Measurements from ENCODE around the gene ZNF678. TPM values are rescaled to one million over a fixed set of nuclear protein-coding genes. Genes with fewer than 3 reads are reported as not detected.

Gene ZNF678
- total and polyA plus RNA-seq, 11 donors = 0.99 to 6.0 (median 3.1) TPM

DNA sequence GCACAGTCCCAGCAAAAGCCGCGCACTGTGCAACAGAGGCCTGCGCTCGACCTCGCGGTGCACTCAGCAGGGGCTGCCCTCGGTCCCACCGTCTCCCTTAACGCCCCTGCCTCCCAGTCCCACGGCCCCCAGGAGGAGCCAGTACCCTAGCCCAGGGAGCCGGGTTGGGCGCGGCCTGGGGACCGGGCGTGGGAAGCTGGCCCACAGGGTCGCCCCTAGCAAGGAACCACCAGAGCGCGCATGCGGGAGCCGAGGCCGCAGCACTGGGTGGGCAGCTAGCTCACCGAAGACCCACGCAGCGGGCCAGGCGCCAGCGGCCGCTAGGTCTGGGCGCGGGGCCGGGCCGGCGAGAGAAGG, 21.6 kb upstream of the ZNF678 start:
- Histone ChIP-seq H3K4me3 (peak overlapping the region; percentile 53 to 96 (median 78)), H3K9me3 (peaks cover 0 to 17% (median 5%) of the 10 kb centered on the region in 12 donors), H3K4me1 (peaks cover 0 to 17% (median 11%) of the 10 kb centered on the region in 12 donors), H3K27ac (peak overlapping the region in 10 of 12 donors; percentile 55 to 87 (median 66)), H3K36me3 (no peaks in the 10 kb centered on the region), H3K27me3 (no peaks in the 10 kb centered on the region)
- intact Hi-C loops (cut with DNase I) = loop anchor here in 7 of 10 donors (1.0 to 10.0 kb wide), 10 partner anchors 22 to 406 kb away; partner anchors contain the start of genes WNT9A (in 1 of the 7) and ZNF678 (in 1 of the 7)
- WGBS, 4 donors = 0 to 21% (median 11%) methylated on average over 3 to 32 of the region's 32 CpGs
- DNase-seq (peak in 1 of 5 donors; percentile 68), ATAC-seq (peak in 2 of 4 donors; percentile 12 to 50)
- TF ChIP-seq, protein P1, sequence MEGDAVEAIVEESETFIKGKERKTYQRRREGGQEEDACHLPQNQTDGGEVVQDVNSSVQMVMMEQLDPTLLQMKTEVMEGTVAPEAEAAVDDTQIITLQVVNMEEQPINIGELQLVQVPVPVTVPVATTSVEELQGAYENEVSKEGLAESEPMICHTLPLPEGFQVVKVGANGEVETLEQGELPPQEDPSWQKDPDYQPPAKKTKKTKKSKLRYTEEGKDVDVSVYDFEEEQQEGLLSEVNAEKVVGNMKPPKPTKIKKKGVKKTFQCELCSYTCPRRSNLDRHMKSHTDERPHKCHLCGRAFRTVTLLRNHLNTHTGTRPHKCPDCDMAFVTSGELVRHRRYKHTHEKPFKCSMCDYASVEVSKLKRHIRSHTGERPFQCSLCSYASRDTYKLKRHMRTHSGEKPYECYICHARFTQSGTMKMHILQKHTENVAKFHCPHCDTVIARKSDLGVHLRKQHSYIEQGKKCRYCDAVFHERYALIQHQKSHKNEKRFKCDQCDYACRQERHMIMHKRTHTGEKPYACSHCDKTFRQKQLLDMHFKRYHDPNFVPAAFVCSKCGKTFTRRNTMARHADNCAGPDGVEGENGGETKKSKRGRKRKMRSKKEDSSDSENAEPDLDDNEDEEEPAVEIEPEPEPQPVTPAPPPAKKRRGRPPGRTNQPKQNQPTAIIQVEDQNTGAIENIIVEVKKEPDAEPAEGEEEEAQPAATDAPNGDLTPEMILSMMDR (IDR thresholded peaks at IDR 0.05) = no peak
- no peak for TF ChIP-seq POLR2A (IDR thresholded peaks at IDR 0.05)

DNA sequence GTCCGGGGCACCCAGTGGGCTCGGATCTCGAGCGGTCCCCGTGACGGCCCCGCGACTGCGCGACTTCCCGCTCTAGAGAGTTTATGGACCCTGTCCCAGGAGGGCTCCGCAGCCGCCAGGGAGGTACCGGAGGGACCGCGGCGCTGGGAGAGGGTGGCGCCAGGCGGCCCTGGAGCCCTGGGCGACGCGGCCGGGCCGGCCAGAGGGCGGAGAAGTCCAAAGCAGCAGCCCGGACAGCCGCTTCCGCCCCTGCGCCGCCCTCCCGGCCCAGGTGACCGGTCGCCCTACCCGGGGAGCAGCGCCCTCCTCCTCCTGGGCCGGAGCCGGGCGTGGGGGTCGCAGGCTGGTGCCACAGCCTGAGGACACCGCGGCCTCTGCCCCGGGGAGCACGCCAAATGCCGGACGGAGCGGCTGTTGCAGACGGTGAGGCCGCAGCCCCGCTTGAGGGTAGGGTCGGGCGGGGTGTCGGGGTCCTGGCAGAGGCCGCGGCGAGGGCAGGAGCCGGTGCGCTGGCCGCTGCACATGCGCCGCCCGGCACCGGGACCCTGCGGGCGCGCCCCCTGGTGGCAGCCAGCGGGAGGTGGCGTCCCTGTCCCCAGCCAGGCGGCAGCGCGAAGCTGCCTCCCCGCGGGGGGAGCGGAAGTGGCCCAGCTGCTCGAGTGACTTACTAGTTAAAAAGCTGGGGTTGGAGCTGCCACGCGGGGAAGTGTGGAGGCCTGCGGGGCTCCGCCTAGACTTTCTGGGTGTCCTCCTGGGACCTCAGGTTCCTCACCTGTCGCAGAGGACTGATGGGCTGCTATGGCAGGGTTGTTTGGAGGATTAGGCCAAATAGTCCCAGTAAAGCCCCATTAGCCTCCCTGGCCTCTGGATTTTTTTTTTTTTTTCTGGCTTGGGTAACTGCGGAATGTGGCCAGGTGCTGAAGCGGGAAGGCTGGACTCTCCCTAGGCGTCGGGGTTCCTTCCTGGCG, 20.9 kb upstream of the ZNF678 start:
- peak overlapping the region in 10 of 12 donors; percentile 55 to 87 (median 66) for H3K27ac ChIP-seq
- DNase-seq (peak; percentile 87 to 94 (median 91)), ATAC-seq (peak; percentile 88 to 99 (median 95))
- TF ChIP-seq, protein P1 (IDR thresholded peaks at IDR 0.05) = peak; percentile 88 to 99 (median 99)
- TF ChIP-seq POLR2A (IDR thresholded peaks at IDR 0.05) = peak in 1 of 2 donors; percentile 42
- H3K4me3 ChIP-seq = peak overlapping the region; percentile 53 to 96 (median 78)
- H3K27me3 ChIP-seq = no peaks in the 10 kb centered on the region
- H3K36me3 ChIP-seq = no peaks in the 10 kb centered on the region
- WGBS, 4 donors = 3 to 21% (median 5%) methylated on average over 11 to 84 of the region's 84 CpGs
- H3K9me3 ChIP-seq = peaks cover 0 to 10% (median 1%) of the 10 kb centered on the region in 12 donors
- intact Hi-C loops (cut with DNase I) = loop anchor here in 7 of 10 donors (1.0 to 10.0 kb wide), 10 partner anchors 21 to 405 kb away; partner anchors contain the start of genes WNT9A (in 1 of the 7) and ZNF678 (in 1 of the 7)
- peaks cover 0 to 17% (median 11%) of the 10 kb centered on the region in 12 donors for H3K4me1 ChIP-seq

DNA sequence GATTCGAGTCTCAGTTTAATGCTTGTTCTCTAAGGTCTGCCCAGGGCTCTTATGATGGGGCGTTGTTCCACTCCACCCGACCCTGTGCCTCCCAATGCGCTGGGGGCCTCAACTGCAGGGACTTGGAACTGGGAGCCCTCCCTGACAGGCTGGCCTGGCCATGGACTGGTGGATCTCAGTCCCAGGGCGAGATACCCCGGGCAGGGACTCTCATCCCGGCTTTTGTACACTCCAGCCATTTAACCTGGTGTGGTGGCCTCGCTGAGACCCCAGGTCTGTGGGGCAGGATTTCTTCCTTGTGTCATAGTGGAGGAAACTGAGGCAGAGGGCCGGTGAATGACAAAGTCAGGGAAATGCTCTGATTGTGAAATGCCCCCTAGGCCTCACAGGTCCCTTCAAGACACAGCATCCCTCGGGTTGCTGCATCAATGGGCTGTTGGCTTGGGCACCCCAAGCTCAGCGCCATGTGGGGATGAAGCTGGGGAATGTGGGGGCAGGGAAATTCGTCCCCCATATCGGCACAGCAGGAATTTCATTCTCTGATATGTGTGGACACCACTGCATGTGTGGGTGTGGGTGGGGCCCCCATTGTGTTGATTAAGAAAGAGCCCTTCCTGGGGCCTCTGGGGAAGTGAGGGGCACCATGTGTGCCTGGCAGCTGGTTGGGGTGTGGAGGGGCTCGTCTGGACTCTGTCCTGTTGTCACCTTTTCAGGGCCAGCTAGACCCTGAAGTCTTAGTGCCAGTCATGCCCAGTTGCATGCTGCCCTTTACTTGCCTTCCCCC, 19.9 kb upstream of the ZNF678 start:
- Histone ChIP-seq H3K9me3 (no peaks in the 10 kb centered on the region), H3K27me3 (no peaks in the 10 kb centered on the region), H3K4me3 (no peak overlapping the region), H3K27ac (peak overlapping the region in 1 of 12 donors; percentile 78), H3K4me1 (peaks cover 0 to 17% (median 11%) of the 10 kb centered on the region in 12 donors), H3K36me3 (no peaks in the 10 kb centered on the region)
- no peak for ATAC-seq
- DNase-seq = peak in 1 of 5 donors; percentile 36
- intact Hi-C loops (cut with DNase I) = loop anchor here in 6 of 10 donors (2.0 to 10.0 kb wide), 6 partner anchors 59 to 404 kb away; partner anchors contain the start of gene WNT9A (in 1 of the 6)
- WGBS, 4 donors = 92 to 94% (median 93%) methylated on average over 12 to 14 of the region's 14 CpGs
- TF ChIP-seq, protein P1 (IDR thresholded peaks at IDR 0.05) = no peak
- TF ChIP-seq POLR2A (IDR thresholded peaks at IDR 0.05) = no peak

Measured in heart left ventricle (tissue), 16 donors.